HepG2 (cell line): Measurements from ENCODE around the gene GBX1. TPM values are rescaled to one million over a fixed set of nuclear protein-coding genes. Genes with fewer than 3 reads are reported as not detected.

Experiments
- polyA plus RNA-seq, 8 experiments: library from polyadenylated mRNA; depleted of rRNA in 3 of 8; stranded (reverse) in 7 of 8; unstranded in 1 of 8; fragments of >200 nt; fragmentation: Illumina TruSeq in 4 of 8; extraction: Trizol in 4 of 8; gene quantifications; 2 replicates each; pipeline versions ENCODE4 v1.2.1 to v1.2.3, GENCODE V29; 2011 to 2016; ENCODE audit warnings: low read depth in 4 of 8, missing spikeins in 1 of 8, mixed read lengths in 1 of 8; ENCODE audit not compliant: insufficient read depth in 1 of 8
- total RNA-seq, 5 experiments: library from RNA; depleted of rRNA; stranded (reverse); fragments of >200 nt; fragmentation: Illumina TruSeq; extraction: Trizol; gene quantifications; 2 replicates each; pipeline ENCODE4 v1.2.3, GENCODE V29; 2016; ENCODE audit warnings: low read depth in 1 of 5

GBX1 gene
- total and polyA plus RNA-seq, 2 of the 13 experiments (the other 11 are each of a cell fraction or from before 2014, with no cell fraction given): not detected

Other genes with a start within 250 kb of the GBX1 start
- 0.11 TPM in 1 of 2 replicates, not detected in the other for gene KCNH2, start 189.4 kb downstream of the GBX1 start, total RNA-seq (2016; rRNA removed; fragmentation: Illumina TruSeq; extraction: Trizol)
- 0.09 and 0.12 TPM in 2 replicates for gene KCNH2, start 189.4 kb downstream of the GBX1 start, polyA plus RNA-seq (2011; rRNA removed)
- 3.7 and 4.8 TPM in 2 replicates for gene NOS3, start 176.7 kb downstream of the GBX1 start, total RNA-seq (2016; rRNA removed; fragmentation: Illumina TruSeq; extraction: Trizol)
- 7.5 and 10.1 TPM in 2 replicates for gene NOS3, start 176.7 kb downstream of the GBX1 start, polyA plus RNA-seq (2011; rRNA removed)
- gene ATG9B, start 143.2 kb downstream of the GBX1 start, total RNA-seq (2016; rRNA removed; fragmentation: Illumina TruSeq; extraction: Trizol): not detected in 2 replicates
- gene ATG9B, start 143.2 kb downstream of the GBX1 start, polyA plus RNA-seq (2011; rRNA removed): 0.24 and 0.39 TPM in 2 replicates
- gene ABCB8, start 139.2 kb downstream of the GBX1 start, total RNA-seq (2016; rRNA removed; fragmentation: Illumina TruSeq; extraction: Trizol): 7.2 and 16.7 TPM in 2 replicates
- gene ABCB8, start 139.2 kb downstream of the GBX1 start, polyA plus RNA-seq (2011; rRNA removed): 6.6 and 6.9 TPM in 2 replicates
- not detected in 2 replicates for gene ASIC3, start 119.2 kb downstream of the GBX1 start, total RNA-seq (2016; rRNA removed; fragmentation: Illumina TruSeq; extraction: Trizol)
- gene ASIC3, start 119.2 kb downstream of the GBX1 start, polyA plus RNA-seq (2011; rRNA removed): 0.50 and 0.51 TPM in 2 replicates
- 21.3 and 22.6 TPM in 2 replicates for gene CDK5, start 109.8 kb downstream of the GBX1 start, total RNA-seq (2016; rRNA removed; fragmentation: Illumina TruSeq; extraction: Trizol)
- 16.4 and 17.3 TPM in 2 replicates for gene CDK5, start 109.8 kb downstream of the GBX1 start, polyA plus RNA-seq (2011; rRNA removed)
- 47.4 and 73.4 TPM in 2 replicates for gene SLC4A2, start 108.1 kb downstream of the GBX1 start, total RNA-seq (2016; rRNA removed; fragmentation: Illumina TruSeq; extraction: Trizol)
- gene SLC4A2, start 108.1 kb downstream of the GBX1 start, polyA plus RNA-seq (2011; rRNA removed): 46.0 and 51.9 TPM in 2 replicates
- gene FASTK, start 86.9 kb downstream of the GBX1 start, total RNA-seq (2016; rRNA removed; fragmentation: Illumina TruSeq; extraction: Trizol): 33.0 and 52.9 TPM in 2 replicates
- gene FASTK, start 86.9 kb downstream of the GBX1 start, polyA plus RNA-seq (2011; rRNA removed): 55.7 and 69.5 TPM in 2 replicates
- gene TMUB1, start 84.2 kb downstream of the GBX1 start, total RNA-seq (2016; rRNA removed; fragmentation: Illumina TruSeq; extraction: Trizol): 31.8 and 51.6 TPM in 2 replicates
- 44.8 and 47.8 TPM in 2 replicates for gene TMUB1, start 84.2 kb downstream of the GBX1 start, polyA plus RNA-seq (2011; rRNA removed)
- 24.9 and 31.3 TPM in 2 replicates for gene AGAP3, start 81.2 kb downstream of the GBX1 start, total RNA-seq (2016; rRNA removed; fragmentation: Illumina TruSeq; extraction: Trizol)
- 61.4 and 62.0 TPM in 2 replicates for gene AGAP3, start 81.2 kb downstream of the GBX1 start, polyA plus RNA-seq (2011; rRNA removed)
- not detected in 2 replicates for gene ASB10, start 19.6 kb upstream of the GBX1 start, total RNA-seq (2016; rRNA removed; fragmentation: Illumina TruSeq; extraction: Trizol)
- gene ASB10, start 19.6 kb upstream of the GBX1 start, polyA plus RNA-seq (2011; rRNA removed): not detected in 2 replicates
- gene H2BK1, start 42.8 kb upstream of the GBX1 start, total RNA-seq (2016; rRNA removed; fragmentation: Illumina TruSeq; extraction: Trizol): not detected in 2 replicates
- not detected in 2 replicates for gene H2BK1, start 42.8 kb upstream of the GBX1 start, polyA plus RNA-seq (2011; rRNA removed)
- gene ABCF2, start 59.5 kb upstream of the GBX1 start, total RNA-seq (2016; rRNA removed; fragmentation: Illumina TruSeq; extraction: Trizol): 42.5 and 43.0 TPM in 2 replicates
- gene ABCF2, start 59.5 kb upstream of the GBX1 start, polyA plus RNA-seq (2011; rRNA removed): 16.3 and 18.5 TPM in 2 replicates
- 10.2 and 21.5 TPM in 2 replicates for gene CHPF2, start 64.8 kb upstream of the GBX1 start, total RNA-seq (2016; rRNA removed; fragmentation: Illumina TruSeq; extraction: Trizol)
- gene CHPF2, start 64.8 kb upstream of the GBX1 start, polyA plus RNA-seq (2011; rRNA removed): 15.4 and 22.5 TPM in 2 replicates
- 0.53 and 0.62 TPM in 2 replicates for gene SMARCD3, start 81.0 kb upstream of the GBX1 start, total RNA-seq (2016; rRNA removed; fragmentation: Illumina TruSeq; extraction: Trizol)
- gene SMARCD3, start 81.0 kb upstream of the GBX1 start, polyA plus RNA-seq (2011; rRNA removed): 0.20 and 0.44 TPM in 2 replicates
- 37.0 and 47.3 TPM in 2 replicates for gene NUB1, start 174.1 kb upstream of the GBX1 start, total RNA-seq (2016; rRNA removed; fragmentation: Illumina TruSeq; extraction: Trizol)
- gene NUB1, start 174.1 kb upstream of the GBX1 start, polyA plus RNA-seq (2011; rRNA removed): 26.0 and 27.1 TPM in 2 replicates
- 0.11 TPM in 1 of 2 replicates, not detected in the other for gene WDR86, start 242.3 kb upstream of the GBX1 start, total RNA-seq (2016; rRNA removed; fragmentation: Illumina TruSeq; extraction: Trizol)
- 2.9 and 4.3 TPM in 2 replicates for gene WDR86, start 242.3 kb upstream of the GBX1 start, polyA plus RNA-seq (2011; rRNA removed)